Keratinocyte (primary cell): Measurements from ENCODE around the gene SPDL1. TPM values are rescaled to one million over a fixed set of nuclear protein-coding genes. Genes with fewer than 3 reads are reported as not detected.

ENCODE experiments used
- DNase-seq: peaks from one replicate; pipeline ENCODE4 v3.0.0-alpha.2; 2011; ENCODE audit warnings: low read depth, missing footprints, low spot score
- FAIRE-seq: peaks from 2 replicates; lab custom pipeline; 2011; peaks lifted over from hg19 to GRCh38; lab: Jason Lieb, UNC
- H2AFZ ChIP-seq: 2 replicates; pipeline ENCODE4 v1.6.0; 2012; ENCODE audit warnings: low read length, control low read depth, inconsistent platforms; ENCODE audit not compliant: control insufficient read depth
- H3K27ac ChIP-seq: 2 replicates; pipeline ENCODE4 v1.5.1; 2011; ENCODE audit warnings: low read length; ENCODE audit not compliant: control insufficient read depth, insufficient read depth
- H3K27me3 ChIP-seq: 3 replicates; pipeline ENCODE4 v1.6.0; 2011; ENCODE audit warnings: low read length; ENCODE audit not compliant: control insufficient read depth, insufficient read depth; ENCODE audit errors: extremely low read depth
- H3K36me3 ChIP-seq, 2 experiments: 2 replicates in 1 of 2; 3 replicates in 1 of 2; pipeline ENCODE4 v1.5.1; 2011; ENCODE audit warnings: low read length in 2 of 2, mild to moderate bottlenecking in 1 of 2; ENCODE audit not compliant: control insufficient read depth in 2 of 2, insufficient read depth in 2 of 2; ENCODE audit errors: extremely low read depth in 1 of 2
- H3K4me1 ChIP-seq: 3 replicates; pipeline ENCODE4 v1.5.1; 2011; ENCODE audit warnings: low read length; ENCODE audit not compliant: control insufficient read depth, insufficient read depth; ENCODE audit errors: extremely low read depth
- H3K4me2 ChIP-seq: 3 replicates; pipeline ENCODE4 v1.6.0; 2011; ENCODE audit warnings: low read depth, low read length; ENCODE audit not compliant: control insufficient read depth, insufficient read depth; ENCODE audit errors: extremely low read depth
- H3K4me3 ChIP-seq, 3 experiments: fragments of 200-600 bp in 1 of 3; sonication (generic) in 1 of 3; 2 replicates in 2 of 3; 3 replicates in 1 of 3; pipeline ENCODE4 v1.5.1; 2011 to 2016; ENCODE audit warnings: low read length in 3 of 3, mild to moderate bottlenecking in 3 of 3, control low read depth in 2 of 3, inconsistent platforms in 1 of 3, low read depth in 1 of 3, mixed read lengths in 1 of 3, mixed run types in 1 of 3, moderate library complexity in 1 of 3; ENCODE audit not compliant: control insufficient read depth in 2 of 3, insufficient read depth in 2 of 3; ENCODE audit errors: extremely low read depth in 1 of 3
- H3K79me2 ChIP-seq: 2 replicates; pipeline ENCODE4 v1.6.0; 2012; ENCODE audit warnings: low read length; ENCODE audit not compliant: control insufficient read depth, insufficient read depth
- H3K9ac ChIP-seq: 3 replicates; pipeline ENCODE4 v1.6.0; 2011; ENCODE audit warnings: low read length; ENCODE audit not compliant: control insufficient read depth, insufficient read depth; ENCODE audit errors: extremely low read depth
- H3K9me1 ChIP-seq: 3 replicates; pipeline ENCODE4 v1.6.0; 2011; ENCODE audit warnings: low read length; ENCODE audit not compliant: control insufficient read depth, insufficient read depth; ENCODE audit errors: extremely low read depth
- H3K9me3 ChIP-seq: 2 replicates; pipeline ENCODE4 v1.5.1; 2012; ENCODE audit warnings: low read depth, low read length; ENCODE audit not compliant: control insufficient read depth
- H4K20me1 ChIP-seq: 3 replicates; pipeline ENCODE4 v1.6.0; 2011; ENCODE audit warnings: low read length; ENCODE audit not compliant: control insufficient read depth, insufficient read depth; ENCODE audit errors: extremely low read depth
- EZH2 ChIP-seq: IDR thresholded peaks from one replicate; pipeline ENCODE4 v1.6.1; 2012; ENCODE audit warnings: inconsistent platforms, mild to moderate bottlenecking, low read length, moderate library complexity
- dilution Hi-C: fragments of 300-500 bp; cut with MboI; formaldehyde crosslinking; loops from one replicate; pipeline ENCODE4 v1.7.0; 2020; ENCODE audit warnings: low sequenced_read_pairs; ENCODE audit not compliant: extremely low pct_ligation_motif_present
- polyA minus RNA-seq, 3 experiments: library from RNA; depleted of rRNA, polyadenylated mRNA; stranded (reverse); fragments of >200 nt; gene quantifications; 1 replicate in 1 of 3; 2 replicates in 1 of 3; 3 replicates in 1 of 3; pipeline ENCODE4 v1.2.3, GENCODE V29; 2011
- polyA plus RNA-seq, 5 experiments: library from polyadenylated mRNA; depleted of rRNA in 3 of 5; stranded (reverse) in 3 of 5; stranded (forward) in 1 of 5; unstranded in 1 of 5; fragments of >200 nt; gene quantifications; 1 replicate in 1 of 5; 2 replicates in 3 of 5; 3 replicates in 1 of 5; pipeline versions ENCODE4 v1.2.1 to v1.2.3, GENCODE V29; 2011 to 2012; ENCODE audit warnings: missing spikeins in 2 of 5, low read depth in 1 of 5, low replicate concordance in 1 of 5
- TF ChIP-seq, protein P1 (sequence below), 3 experiments: IDR thresholded peaks in 1 of 3; conservative IDR thresholded peaks in 1 of 3; optimal IDR thresholded peaks in 1 of 3; 2 replicates in 2 of 3; 3 replicates in 1 of 3; pipeline versions ENCODE3 to v1.5.1; 2011; ENCODE audit warnings: low read length in 3 of 3, mild to moderate bottlenecking in 3 of 3, moderate library complexity in 2 of 3, control low read depth in 1 of 3, inconsistent platforms in 1 of 3; ENCODE audit not compliant: insufficient read depth in 2 of 3; ENCODE audit errors: extremely low read depth in 1 of 3

The SPDL1 gene, protein sequence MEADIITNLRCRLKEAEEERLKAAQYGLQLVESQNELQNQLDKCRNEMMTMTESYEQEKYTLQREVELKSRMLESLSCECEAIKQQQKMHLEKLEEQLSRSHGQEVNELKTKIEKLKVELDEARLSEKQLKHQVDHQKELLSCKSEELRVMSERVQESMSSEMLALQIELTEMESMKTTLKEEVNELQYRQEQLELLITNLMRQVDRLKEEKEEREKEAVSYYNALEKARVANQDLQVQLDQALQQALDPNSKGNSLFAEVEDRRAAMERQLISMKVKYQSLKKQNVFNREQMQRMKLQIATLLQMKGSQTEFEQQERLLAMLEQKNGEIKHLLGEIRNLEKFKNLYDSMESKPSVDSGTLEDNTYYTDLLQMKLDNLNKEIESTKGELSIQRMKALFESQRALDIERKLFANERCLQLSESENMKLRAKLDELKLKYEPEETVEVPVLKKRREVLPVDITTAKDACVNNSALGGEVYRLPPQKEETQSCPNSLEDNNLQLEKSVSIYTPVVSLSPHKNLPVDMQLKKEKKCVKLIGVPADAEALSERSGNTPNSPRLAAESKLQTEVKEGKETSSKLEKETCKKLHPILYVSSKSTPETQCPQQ
- polyA plus RNA-seq (9.6 to 24.6 TPM (median 20.8 TPM) in 3 replicates), polyA minus RNA-seq (0.82 to 9.8 TPM (median 3.3 TPM) in 3 replicates)
- polyA plus RNA-seq (2011; ENCODE audit: low read depth) = 24.0 TPM
- polyA plus RNA-seq (2011; cell fraction: cytosol; rRNA removed) = 8.2 and 12.8 TPM in 2 replicates
- 17.0 and 28.3 TPM in 2 replicates for polyA plus RNA-seq (2011; cell fraction: nucleus; rRNA removed)
- 3.8 and 15.7 TPM in 2 replicates for polyA plus RNA-seq (2012; ENCODE audit: low replicate concordance)
- polyA minus RNA-seq (2011; cell fraction: cytosol; rRNA and poly(A)+ RNA removed) = 6.5 TPM
- polyA minus RNA-seq (2011; cell fraction: nucleus; rRNA and poly(A)+ RNA removed) = 4.2 and 11.3 TPM in 2 replicates

DNA sequence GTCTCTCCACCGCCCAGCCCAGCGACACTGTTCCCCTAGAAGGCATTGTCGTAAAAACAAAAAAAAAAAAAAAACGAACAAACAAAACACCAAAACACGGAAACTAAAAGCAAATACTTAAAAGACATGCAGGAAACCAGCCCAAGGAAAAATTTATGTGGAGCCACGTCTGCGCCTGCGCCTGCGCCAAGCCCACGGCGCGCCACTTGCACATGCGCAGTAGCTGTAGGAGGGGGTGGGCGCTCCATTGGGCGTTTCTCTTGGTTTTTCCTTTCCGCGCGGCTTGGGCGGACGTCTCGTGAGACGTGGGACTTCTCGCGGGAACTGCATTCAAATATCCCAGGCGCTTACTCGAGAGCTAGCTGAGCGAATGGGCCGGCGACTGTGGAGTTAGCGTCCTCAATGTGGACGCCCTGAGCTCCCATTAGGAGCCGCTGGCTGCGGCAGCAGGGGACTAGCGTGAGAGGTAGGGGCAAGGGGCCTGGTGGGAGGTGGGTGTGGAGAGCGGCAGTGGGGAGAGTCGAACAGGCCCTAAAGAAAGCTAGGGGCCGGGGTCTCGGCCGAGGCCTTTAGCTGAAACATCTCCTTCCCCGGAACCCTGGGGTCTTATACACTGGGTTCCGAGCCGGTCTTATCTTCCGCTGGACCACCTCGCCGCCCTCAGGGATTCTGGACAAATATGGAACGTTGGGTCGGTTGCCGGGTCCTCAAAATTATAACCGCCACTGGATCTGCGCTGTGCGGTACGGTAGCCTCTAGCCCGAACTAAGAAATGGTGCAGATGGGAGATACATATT lies at the start of gene SPDL1:
Gene SPDL1, plus strand, starts transcription at position 350 of the 797 bp plus-strand sequence. CDS start 4,644 bp downstream, outside the sequence.
- FAIRE-seq (peak; percentile 75), DNase-seq (peak; percentile 82)
- Histone ChIP-seq H3K9ac (peak within 1 kb of the TSS; percentile 96), H2AFZ (peak within 1 kb of the TSS; percentile 92), H4K20me1 (no peaks in the 10 kb centered on the region), H3K4me1 (peaks cover 9% of the 10 kb centered on the region), H3K4me2 (peak within 1 kb of the TSS; percentile 94), H3K79me2 (peaks cover 38% of the 10 kb centered on the region), H3K4me3 (peak within 1 kb of the TSS; percentile 69 to 88 (median 84)), H3K9me1 (no peaks in the 10 kb centered on the region), H3K9me3 (no peaks in the 10 kb centered on the region), H3K27ac (peak within 1 kb of the TSS; percentile 86), H3K27me3 (no peaks in the 10 kb centered on the region), H3K36me3 (no peaks in the 10 kb centered on the region)
- dilution Hi-C loops = no loop called here
- TF ChIP-seq EZH2 = no peak
- TF ChIP-seq, protein P1, sequence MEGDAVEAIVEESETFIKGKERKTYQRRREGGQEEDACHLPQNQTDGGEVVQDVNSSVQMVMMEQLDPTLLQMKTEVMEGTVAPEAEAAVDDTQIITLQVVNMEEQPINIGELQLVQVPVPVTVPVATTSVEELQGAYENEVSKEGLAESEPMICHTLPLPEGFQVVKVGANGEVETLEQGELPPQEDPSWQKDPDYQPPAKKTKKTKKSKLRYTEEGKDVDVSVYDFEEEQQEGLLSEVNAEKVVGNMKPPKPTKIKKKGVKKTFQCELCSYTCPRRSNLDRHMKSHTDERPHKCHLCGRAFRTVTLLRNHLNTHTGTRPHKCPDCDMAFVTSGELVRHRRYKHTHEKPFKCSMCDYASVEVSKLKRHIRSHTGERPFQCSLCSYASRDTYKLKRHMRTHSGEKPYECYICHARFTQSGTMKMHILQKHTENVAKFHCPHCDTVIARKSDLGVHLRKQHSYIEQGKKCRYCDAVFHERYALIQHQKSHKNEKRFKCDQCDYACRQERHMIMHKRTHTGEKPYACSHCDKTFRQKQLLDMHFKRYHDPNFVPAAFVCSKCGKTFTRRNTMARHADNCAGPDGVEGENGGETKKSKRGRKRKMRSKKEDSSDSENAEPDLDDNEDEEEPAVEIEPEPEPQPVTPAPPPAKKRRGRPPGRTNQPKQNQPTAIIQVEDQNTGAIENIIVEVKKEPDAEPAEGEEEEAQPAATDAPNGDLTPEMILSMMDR (optimal IDR thresholded peaks at IDR 0.05 in 1 of 3, IDR thresholded peaks at IDR 0.05 in 1 of 3, conservative IDR thresholded peaks at IDR 0.05 in 1 of 3; ENCODE audit: extremely low read depth in 1 of 3, insufficient read depth in 2 of 3, low read length in 3 of 3) = no peak

GRCh38 chr5:169534311-169534880 lies 49.2 kb upstream of the SPDL1 start:
- Histone ChIP-seq H3K27ac (no peak overlapping the region), H3K4me2 (no peak overlapping the region), H3K79me2 (no peaks in the 10 kb centered on the region), H3K4me3 (no peak overlapping the region), H3K9me3 (no peaks in the 10 kb centered on the region), H4K20me1 (no peaks in the 10 kb centered on the region), H3K9me1 (no peaks in the 10 kb centered on the region), H3K27me3 (no peaks in the 10 kb centered on the region), H3K36me3 (no peaks in the 10 kb centered on the region), H2AFZ (no peak overlapping the region), H3K4me1 (no peaks in the 10 kb centered on the region), H3K9ac (no peak overlapping the region)
- no peak for DNase-seq
- FAIRE-seq = no peak
- dilution Hi-C loops = no loop called here
- TF ChIP-seq, protein P1 (optimal IDR thresholded peaks at IDR 0.05 in 1 of 3, IDR thresholded peaks at IDR 0.05 in 1 of 3, conservative IDR thresholded peaks at IDR 0.05 in 1 of 3; ENCODE audit: extremely low read depth in 1 of 3, insufficient read depth in 2 of 3, low read length in 3 of 3) = no peak
- no peak for TF ChIP-seq EZH2
